Neuronal stem cell (in vitro differentiated cells): ENCODE measurements around the gene PRKAG1.
A peak's percentile ranks its signal among the peaks of the same experiment; 100 is the strongest.

ENCODE experiments used
- DNase-seq: peaks from one replicate; pipeline ENCODE4 v3.0.0-alpha.2; 2013; ENCODE audit warnings: low spot score
- H2AFZ ChIP-seq: one replicate; pipeline ENCODE4 v1.6.1; 2013; ENCODE audit warnings: mild to moderate bottlenecking, low read length, inconsistent platforms
- H2AK5ac ChIP-seq: 2 replicates; pipeline ENCODE4 v1.6.1; 2013; ENCODE audit warnings: low read depth, mild to moderate bottlenecking, inconsistent platforms, low read length, moderate library complexity, mixed read lengths
- H2BK120ac ChIP-seq: 2 replicates; pipeline ENCODE4 v1.6.1; 2013; ENCODE audit warnings: low read depth, mild to moderate bottlenecking, inconsistent platforms, low read length, moderate library complexity, mixed read lengths
- H2BK12ac ChIP-seq: one replicate; pipeline ENCODE4 v1.6.1; 2013; ENCODE audit warnings: low read length, inconsistent platforms
- H2BK15ac ChIP-seq: 2 replicates; pipeline ENCODE4 v1.6.1; 2013; ENCODE audit warnings: mild to moderate bottlenecking, low read length, inconsistent platforms, mixed read lengths
- H2BK5ac ChIP-seq: one replicate; pipeline ENCODE4 v1.6.1; 2013; ENCODE audit warnings: inconsistent platforms, mild to moderate bottlenecking, low read length, moderate library complexity
- H3K14ac ChIP-seq: one replicate; pipeline ENCODE4 v1.6.1; 2013; ENCODE audit warnings: low read length, inconsistent platforms
- H3K18ac ChIP-seq: 2 replicates; pipeline ENCODE4 v1.6.1; 2013; ENCODE audit warnings: low read length, inconsistent platforms
- H3K23ac ChIP-seq: 2 replicates; pipeline ENCODE4 v1.6.1; 2013; ENCODE audit warnings: low read depth, mild to moderate bottlenecking, mixed read lengths, low read length, inconsistent platforms; ENCODE audit not compliant: poor library complexity
- H3K27ac ChIP-seq: replicated peaks from 3 replicates; pipeline ENCODE4 v1.5.1; 2013; ENCODE audit warnings: low read length, inconsistent platforms
- H3K27me3 ChIP-seq, 3 experiments: 2 replicates each; pipeline ENCODE4 v1.6.1; 2013; ENCODE audit warnings: low read length in 3 of 3, mild to moderate bottlenecking in 2 of 3, inconsistent platforms in 1 of 3, low read depth in 1 of 3, mixed read lengths in 1 of 3, moderate library complexity in 1 of 3; ENCODE audit not compliant: control insufficient read depth in 3 of 3, insufficient read depth in 3 of 3
- H3K36me3 ChIP-seq, 2 donors: replicated peaks in 1 of 2; 2 replicates each; pipeline ENCODE4 v1.6.1; 2013; ENCODE audit warnings: low read length in 2 of 2; ENCODE audit not compliant: control insufficient read depth in 2 of 2, insufficient read depth in 2 of 2
- H3K4ac ChIP-seq: 2 replicates; pipeline ENCODE4 v1.6.1; 2013; ENCODE audit warnings: inconsistent platforms, mild to moderate bottlenecking, low read length, moderate library complexity
- H3K4me1 ChIP-seq, 2 donors: 1 replicate in 1 of 2; 2 replicates in 1 of 2; pipeline ENCODE4 v1.6.1; 2013; ENCODE audit warnings: low read length in 2 of 2, low read depth in 1 of 2; ENCODE audit not compliant: control insufficient read depth in 2 of 2, insufficient read depth in 1 of 2
- H3K4me2 ChIP-seq: one replicate; pipeline ENCODE4 v1.6.1; 2013; ENCODE audit warnings: mild to moderate bottlenecking, low read length, inconsistent platforms; ENCODE audit not compliant: insufficient read depth, poor library complexity, severe bottlenecking
- H3K4me3 ChIP-seq, 2 donors: 2 replicates each; pipeline ENCODE4 v1.5.1; 2013; ENCODE audit warnings: low read length in 2 of 2, mild to moderate bottlenecking in 2 of 2, inconsistent platforms in 1 of 2, moderate library complexity in 1 of 2
- H3K79me1 ChIP-seq: one replicate; pipeline ENCODE4 v1.6.1; 2013; ENCODE audit warnings: low read depth, mild to moderate bottlenecking, inconsistent platforms, low read length, moderate library complexity
- H3K9ac ChIP-seq: one replicate; pipeline ENCODE4 v1.6.1; 2013; ENCODE audit warnings: mild to moderate bottlenecking, low read depth, low read length, inconsistent platforms; ENCODE audit not compliant: poor library complexity
- H3K9me3 ChIP-seq, 2 donors: replicated peaks in 1 of 2; 2 replicates each; pipeline versions ENCODE3 to v1.6.1; 2013; ENCODE audit warnings: low read length in 2 of 2, mild to moderate bottlenecking in 2 of 2, inconsistent platforms in 1 of 2, low read depth in 1 of 2, mixed read lengths in 1 of 2, moderate library complexity in 1 of 2; ENCODE audit not compliant: control insufficient read depth in 2 of 2, insufficient read depth in 1 of 2
- H4K8ac ChIP-seq: one replicate; pipeline ENCODE4 v1.6.1; 2013; ENCODE audit warnings: low read depth, mild to moderate bottlenecking, inconsistent platforms, low read length, moderate library complexity
- H4K91ac ChIP-seq: one replicate; pipeline ENCODE4 v1.6.1; 2013; ENCODE audit warnings: low read length, low read depth, mild to moderate bottlenecking, inconsistent platforms; ENCODE audit not compliant: poor library complexity
- WGBS, 2 donors: extraction: QIAGEN DNeasy Blood & Tissue Kit; methylation state at CpG; one replicate each; pipeline ENCODE4 v1.1.7; 2013; ENCODE audit warnings: missing lambda C conversion rate in 2 of 2, mixed read lengths in 1 of 2; ENCODE audit not compliant: insufficient read length in 2 of 2, insufficient replicate concordance in 1 of 2; ENCODE audit errors: extremely low coverage in 2 of 2; 5-methylcytosine and 5-hydroxymethylcytosine counted together

The PRKAG1 gene

DNA sequence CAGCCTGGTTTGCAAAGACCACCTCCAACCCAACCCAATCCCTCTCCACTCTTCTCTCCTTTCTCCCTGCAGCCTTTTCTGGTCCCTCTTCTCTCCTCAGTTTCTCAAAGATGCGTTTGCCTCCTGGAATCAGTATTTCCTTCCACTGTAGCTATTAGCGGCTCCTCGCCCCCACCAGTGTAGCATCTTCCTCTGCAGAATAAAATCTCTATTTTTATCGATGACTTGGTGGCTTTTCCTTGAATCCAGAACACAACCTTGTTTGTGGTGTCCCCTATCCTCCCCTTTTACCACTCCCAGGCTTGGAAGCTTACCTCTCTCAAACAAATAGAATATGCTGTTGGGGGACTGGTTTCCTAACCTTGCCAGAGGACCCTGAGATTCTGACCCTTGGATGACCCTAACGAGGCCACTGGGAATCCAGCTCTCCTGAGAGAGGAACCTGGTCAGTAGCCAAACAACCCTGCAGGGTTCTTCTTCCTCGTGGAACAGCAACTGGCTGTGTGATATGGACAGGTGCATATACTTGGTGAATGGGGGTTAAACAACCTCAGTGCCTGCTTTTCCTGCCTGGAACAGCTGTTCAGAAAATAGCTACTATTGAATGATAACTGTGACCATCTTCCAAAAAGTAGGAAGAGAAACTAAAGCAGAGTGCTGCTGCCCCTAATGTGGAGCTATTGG, 36.0 kb downstream of the PRKAG1 start:
- no peak overlapping the region for H4K91ac ChIP-seq
- peaks cover 12 to 30% of the 10 kb centered on the region in 2 donors for H3K4me1 ChIP-seq
- H3K36me3 ChIP-seq, result no peaks in the 10 kb centered on the region
- WGBS, 2 donors, result no CpG with 5 or more reads among the region's 6 CpGs
- peaks cover 0 to 2% of the 10 kb centered on the region in 2 donors for H3K9me3 ChIP-seq
- no peaks in the 10 kb centered on the region for H3K79me1 ChIP-seq
- no peak overlapping the region for H3K4me3 ChIP-seq
- no peak overlapping the region for H2AFZ ChIP-seq
- H3K4me2 ChIP-seq, result no peak overlapping the region
- H3K23ac ChIP-seq, result no peak overlapping the region
- H2BK12ac ChIP-seq, result no peak overlapping the region
- H3K14ac ChIP-seq, result no peak overlapping the region
- H2BK5ac ChIP-seq, result no peak overlapping the region
- no peak overlapping the region for H3K18ac ChIP-seq
- H4K8ac ChIP-seq, result no peak overlapping the region
- no peak overlapping the region for H3K27ac ChIP-seq
- H2AK5ac ChIP-seq, result no peak overlapping the region
- H3K9ac ChIP-seq, result no peak overlapping the region
- no peak for DNase-seq
- H3K4ac ChIP-seq, result no peak overlapping the region
- H3K27me3 ChIP-seq, result peaks cover 68 to 98% (median 90%) of the 10 kb centered on the region in 3 experiments
- H2BK120ac ChIP-seq, result no peak overlapping the region
- no peak overlapping the region for H2BK15ac ChIP-seq

DNA sequence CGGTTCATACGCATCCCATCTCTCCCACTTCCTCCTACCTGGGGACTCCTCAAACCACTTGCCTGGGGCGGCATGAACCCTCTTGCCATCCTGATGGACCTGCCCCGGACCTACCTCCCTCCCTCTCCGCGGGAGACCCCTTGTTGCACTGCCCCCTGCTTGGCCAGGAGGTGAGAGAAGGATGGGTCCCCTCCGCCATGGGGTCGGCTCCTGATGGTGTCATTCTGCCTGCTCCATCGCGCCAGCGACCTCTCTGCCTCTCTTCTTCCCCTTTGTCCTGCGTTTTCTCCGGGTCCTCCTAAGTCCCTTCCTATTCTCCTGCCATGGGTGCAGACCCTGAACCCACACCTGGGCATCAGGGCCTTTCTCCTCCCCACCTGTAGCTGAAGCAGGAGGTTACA, 36.8 kb downstream of the PRKAG1 start:
- H4K8ac ChIP-seq, result no peak overlapping the region
- no peak overlapping the region for H2BK12ac ChIP-seq
- H3K9me3 ChIP-seq, result peaks cover 0 to 5% of the 10 kb centered on the region in 2 donors
- H3K4me1 ChIP-seq, result peaks cover 7 to 27% of the 10 kb centered on the region in 2 donors
- H4K91ac ChIP-seq, result no peak overlapping the region
- H3K4me3 ChIP-seq, result no peak overlapping the region
- H3K79me1 ChIP-seq, result no peaks in the 10 kb centered on the region
- H3K23ac ChIP-seq, result peak overlapping the region; percentile 91
- no peak overlapping the region for H2BK5ac ChIP-seq
- H3K27ac ChIP-seq, result no peak overlapping the region
- H3K18ac ChIP-seq, result peak overlapping the region; percentile 93
- no peak overlapping the region for H2BK15ac ChIP-seq
- peaks cover 74 to 98% (median 95%) of the 10 kb centered on the region in 3 experiments for H3K27me3 ChIP-seq
- H3K4ac ChIP-seq, result no peak overlapping the region
- no peak for DNase-seq
- no peak overlapping the region for H2BK120ac ChIP-seq
- H3K9ac ChIP-seq, result peak overlapping the region; percentile 74
- WGBS, 2 donors, result no CpG with 5 or more reads among the region's 13 CpGs
- H3K4me2 ChIP-seq, result peak overlapping the region; percentile 29
- peak overlapping the region; percentile 57 for H2AFZ ChIP-seq
- H3K14ac ChIP-seq, result peak overlapping the region; percentile 49
- H3K36me3 ChIP-seq, result no peaks in the 10 kb centered on the region
- H2AK5ac ChIP-seq, result no peak overlapping the region

DNA sequence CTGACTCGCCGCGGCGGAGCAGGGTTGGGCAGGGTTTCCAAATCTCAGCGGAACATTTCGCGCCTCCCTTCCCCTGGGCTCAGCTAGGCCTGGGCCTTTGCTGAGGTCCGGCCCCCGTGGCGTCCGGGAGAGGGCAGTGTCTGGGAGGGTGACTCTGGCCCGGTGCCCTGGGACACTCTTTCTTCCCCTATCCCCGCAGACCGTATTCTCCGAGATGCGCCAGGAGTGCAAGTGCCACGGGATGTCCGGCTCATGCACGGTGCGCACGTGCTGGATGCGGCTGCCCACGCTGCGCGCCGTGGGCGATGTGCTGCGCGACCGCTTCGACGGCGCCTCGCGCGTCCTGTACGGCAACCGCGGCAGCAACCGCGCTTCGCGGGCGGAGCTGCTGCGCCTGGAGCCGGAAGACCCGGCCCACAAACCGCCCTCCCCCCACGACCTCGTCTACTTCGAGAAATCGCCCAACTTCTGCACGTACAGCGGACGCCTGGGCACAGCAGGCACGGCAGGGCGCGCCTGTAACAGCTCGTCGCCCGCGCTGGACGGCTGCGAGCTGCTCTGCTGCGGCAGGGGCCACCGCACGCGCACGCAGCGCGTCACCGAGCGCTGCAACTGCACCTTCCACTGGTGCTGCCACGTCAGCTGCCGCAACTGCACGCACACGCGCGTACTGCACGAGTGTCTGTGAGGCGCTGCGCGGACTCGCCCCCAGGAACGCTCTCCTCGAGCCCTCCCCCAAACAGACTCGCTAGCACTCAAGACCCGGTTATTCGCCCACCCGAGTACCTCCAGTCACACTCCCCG, 37.4 kb downstream of the PRKAG1 start:
- peak overlapping the region; percentile 29 for H3K4me2 ChIP-seq
- peak overlapping the region; percentile 93 for H3K18ac ChIP-seq
- no peak overlapping the region for H2BK15ac ChIP-seq
- H3K9me3 ChIP-seq, result peaks cover 0 to 5% of the 10 kb centered on the region in 2 donors
- no peak overlapping the region for H2BK5ac ChIP-seq
- no peak overlapping the region for H3K27ac ChIP-seq
- no peak overlapping the region for H2BK120ac ChIP-seq
- peak overlapping the region; percentile 80 for H3K9ac ChIP-seq
- H3K79me1 ChIP-seq, result no peaks in the 10 kb centered on the region
- peak overlapping the region; percentile 53 for H2BK12ac ChIP-seq
- H2AFZ ChIP-seq, result peak overlapping the region; percentile 73
- no peak overlapping the region for H4K91ac ChIP-seq
- peak overlapping the region; percentile 91 for H3K23ac ChIP-seq
- H3K14ac ChIP-seq, result peak overlapping the region; percentile 49
- peaks cover 3 to 23% of the 10 kb centered on the region in 2 donors for H3K4me1 ChIP-seq
- H2AK5ac ChIP-seq, result peak overlapping the region; percentile 64
- H3K27me3 ChIP-seq, result peaks cover 74 to 98% (median 98%) of the 10 kb centered on the region in 3 experiments
- no peak overlapping the region for H4K8ac ChIP-seq
- H3K4me3 ChIP-seq, result peak overlapping the region; percentile 20 to 63
- H3K4ac ChIP-seq, result no peak overlapping the region
- WGBS, 2 donors, result no CpG with 5 or more reads among the region's 91 CpGs
- no peaks in the 10 kb centered on the region for H3K36me3 ChIP-seq
- DNase-seq, result no peak

DNA sequence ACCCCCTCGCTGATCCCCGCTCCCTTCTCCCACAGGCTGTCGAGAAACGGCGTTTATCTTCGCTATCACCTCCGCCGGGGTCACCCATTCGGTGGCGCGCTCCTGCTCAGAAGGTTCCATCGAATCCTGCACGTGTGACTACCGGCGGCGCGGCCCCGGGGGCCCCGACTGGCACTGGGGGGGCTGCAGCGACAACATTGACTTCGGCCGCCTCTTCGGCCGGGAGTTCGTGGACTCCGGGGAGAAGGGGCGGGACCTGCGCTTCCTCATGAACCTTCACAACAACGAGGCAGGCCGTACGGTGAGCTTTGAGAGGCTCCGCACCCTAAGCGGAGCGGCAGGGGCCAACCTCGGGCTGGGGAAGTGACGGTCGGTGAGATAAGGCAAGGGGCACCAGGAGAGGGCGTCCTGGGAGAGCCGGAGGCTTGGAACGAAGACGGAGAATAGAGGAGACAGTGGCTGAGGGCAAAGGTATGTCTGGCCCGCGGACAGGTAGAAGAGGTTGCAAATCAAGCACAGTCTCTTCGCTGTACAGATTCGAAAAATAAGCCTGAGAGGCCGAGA, 38.1 kb downstream of the PRKAG1 start:
- Histone ChIP-seq H3K36me3 (no peaks in the 10 kb centered on the region), H3K18ac (peak overlapping the region; percentile 74), H3K27ac (no peak overlapping the region), H3K4me2 (no peak overlapping the region), H3K79me1 (no peaks in the 10 kb centered on the region), H2BK12ac (no peak overlapping the region), H3K4me3 (no peak overlapping the region), H3K4me1 (peaks cover 3 to 18% of the 10 kb centered on the region in 2 donors), H2BK5ac (no peak overlapping the region), H2AFZ (peak overlapping the region; percentile 73), H3K9ac (no peak overlapping the region), H4K8ac (no peak overlapping the region), H3K14ac (no peak overlapping the region), H2AK5ac (peak overlapping the region; percentile 64), H2BK15ac (no peak overlapping the region), H3K9me3 (peaks cover 0 to 5% of the 10 kb centered on the region in 2 donors), H3K4ac (no peak overlapping the region), H2BK120ac (no peak overlapping the region), H4K91ac (no peak overlapping the region), H3K23ac (peak overlapping the region; percentile 91), H3K27me3 (peaks cover 70 to 98% (median 98%) of the 10 kb centered on the region in 3 experiments)
- WGBS, 2 donors, result no CpG with 5 or more reads among the region's 46 CpGs
- no peak for DNase-seq
